Dendritic cell treated with granulocyte-macrophage colony-stimulating factor and Interleukin-4, amounts not matched to agents 40 ng/mL and 50 ng/mL, for 4 days (primary cell): ENCODE results near the gene FRY.

ENCODE experiments used
- H3K27ac Mint-ChIP-seq: one replicate; pipeline ENCODE4 v1.8.0; 2022; ENCODE audit warnings: mild to moderate bottlenecking, mixed read lengths
- H3K27me3 Mint-ChIP-seq: one replicate; pipeline ENCODE4 v1.8.0; 2022; ENCODE audit warnings: mild to moderate bottlenecking, mixed read lengths
- H3K36me3 Mint-ChIP-seq: one replicate; pipeline ENCODE4 v1.8.0; 2022; ENCODE audit warnings: low read depth, mixed read lengths
- H3K4me1 Mint-ChIP-seq: one replicate; pipeline ENCODE4 v1.8.0; 2022; ENCODE audit warnings: low read depth, mixed read lengths
- H3K4me3 Mint-ChIP-seq: one replicate; pipeline ENCODE4 v1.8.0; 2022; ENCODE audit warnings: mild to moderate bottlenecking, moderate library complexity, mixed read lengths
- H3K9me3 Mint-ChIP-seq: one replicate; pipeline ENCODE4 v1.8.0; 2022; ENCODE audit warnings: mixed read lengths
- intact Hi-C: fragments of 100-400 bp; cut with micrococcal nuclease; formaldehyde crosslinking; loops from one replicate; pipeline ENCODE4 v1.15.0; 2022

FRY gene

GRCh38 chr13:32124743-32125142 lies 93.2 kb downstream of the FRY start:
- Mint-ChIP-seq H3K4me3 (no peak overlapping the region), H3K27me3 (no peaks in the 10 kb centered on the region), H3K9me3 (peaks cover 22% of the 10 kb centered on the region), H3K4me1 (peaks cover 30% of the 10 kb centered on the region), H3K36me3 (peaks cover 29% of the 10 kb centered on the region), H3K27ac (no peak overlapping the region)
- intact Hi-C loops, result no loop called here

GRCh38 chr13:32125221-32125689 lies 93.7 kb downstream of the FRY start:
- Mint-ChIP-seq H3K27me3 (no peaks in the 10 kb centered on the region), H3K9me3 (peaks cover 22% of the 10 kb centered on the region), H3K4me1 (peaks cover 30% of the 10 kb centered on the region), H3K36me3 (peaks cover 33% of the 10 kb centered on the region), H3K4me3 (no peak overlapping the region), H3K27ac (no peak overlapping the region)
- intact Hi-C loops, result no loop called here

GRCh38 chr13:32125751-32126150 lies 94.2 kb downstream of the FRY start:
- H3K27ac Mint-ChIP-seq, result no peak overlapping the region
- H3K4me3 Mint-ChIP-seq, result no peak overlapping the region
- peaks cover 22% of the 10 kb centered on the region for H3K9me3 Mint-ChIP-seq
- no peaks in the 10 kb centered on the region for H3K27me3 Mint-ChIP-seq
- H3K36me3 Mint-ChIP-seq, result peaks cover 33% of the 10 kb centered on the region
- peaks cover 30% of the 10 kb centered on the region for H3K4me1 Mint-ChIP-seq
- intact Hi-C loops, result no loop called here

GRCh38 chr13:32126278-32126677 lies 94.7 kb downstream of the FRY start:
- H3K9me3 Mint-ChIP-seq, result peaks cover 22% of the 10 kb centered on the region
- H3K27me3 Mint-ChIP-seq, result no peaks in the 10 kb centered on the region
- peaks cover 29% of the 10 kb centered on the region for H3K36me3 Mint-ChIP-seq
- no peak overlapping the region for H3K27ac Mint-ChIP-seq
- intact Hi-C loops, result no loop called here
- no peak overlapping the region for H3K4me3 Mint-ChIP-seq
- peaks cover 30% of the 10 kb centered on the region for H3K4me1 Mint-ChIP-seq

GRCh38 chr13:32126756-32127155 lies 95.2 kb downstream of the FRY start:
- H3K9me3 Mint-ChIP-seq, result peaks cover 19% of the 10 kb centered on the region
- H3K4me1 Mint-ChIP-seq, result peaks cover 30% of the 10 kb centered on the region
- H3K4me3 Mint-ChIP-seq, result no peak overlapping the region
- H3K27me3 Mint-ChIP-seq, result no peaks in the 10 kb centered on the region
- no peak overlapping the region for H3K27ac Mint-ChIP-seq
- intact Hi-C loops, result no loop called here
- H3K36me3 Mint-ChIP-seq, result peaks cover 24% of the 10 kb centered on the region

GRCh38 chr13:32127691-32128090 lies 96.1 kb downstream of the FRY start:
- peaks cover 10% of the 10 kb centered on the region for H3K9me3 Mint-ChIP-seq
- peaks cover 15% of the 10 kb centered on the region for H3K36me3 Mint-ChIP-seq
- H3K4me3 Mint-ChIP-seq, result no peak overlapping the region
- no peak overlapping the region for H3K27ac Mint-ChIP-seq
- H3K4me1 Mint-ChIP-seq, result peaks cover 30% of the 10 kb centered on the region
- H3K27me3 Mint-ChIP-seq, result no peaks in the 10 kb centered on the region
- intact Hi-C loops, result no loop called here

- H3K27me3 Mint-ChIP-seq, result no peaks in the 10 kb centered on the region
- H3K4me1 Mint-ChIP-seq, result no peaks in the 10 kb centered on the region
- H3K36me3 Mint-ChIP-seq, result peaks cover 12% of the 10 kb centered on the region
- H3K4me3 Mint-ChIP-seq, result no peak overlapping the region
- intact Hi-C loops, result no loop called here
- H3K27ac Mint-ChIP-seq, result no peak overlapping the region
- H3K9me3 Mint-ChIP-seq, result no peaks in the 10 kb centered on the region
Observed at GRCh38 chr13:32134241-32135055, 102.9 kb downstream of the FRY start.

GRCh38 chr13:32135056-32135390 lies 103.4 kb downstream of the FRY start:
- Mint-ChIP-seq H3K4me3 (no peak overlapping the region), H3K27ac (no peak overlapping the region)
- intact Hi-C loops, result no loop called here

GRCh38 chr13:32135655-32136054 lies 104.1 kb downstream of the FRY start:
- Mint-ChIP-seq H3K4me1 (no peaks in the 10 kb centered on the region), H3K4me3 (no peak overlapping the region), H3K9me3 (no peaks in the 10 kb centered on the region), H3K27me3 (no peaks in the 10 kb centered on the region), H3K36me3 (peaks cover 6% of the 10 kb centered on the region), H3K27ac (no peak overlapping the region)
- intact Hi-C loops, result no loop called here

More at GRCh38 chr13:32135056-32135390, 103.4 kb downstream of the FRY start:
- Mint-ChIP-seq H3K9me3 (no peaks in the 10 kb centered on the region), H3K27me3 (no peaks in the 10 kb centered on the region), H3K4me1 (no peaks in the 10 kb centered on the region), H3K36me3 (peaks cover 7% of the 10 kb centered on the region)

- H3K27me3 Mint-ChIP-seq, result no peaks in the 10 kb centered on the region
- H3K4me3 Mint-ChIP-seq, result no peak overlapping the region
- no peaks in the 10 kb centered on the region for H3K9me3 Mint-ChIP-seq
- no peak overlapping the region for H3K27ac Mint-ChIP-seq
- intact Hi-C loops, result no loop called here
- no peaks in the 10 kb centered on the region for H3K4me1 Mint-ChIP-seq
- H3K36me3 Mint-ChIP-seq, result peaks cover 6% of the 10 kb centered on the region
Observed at GRCh38 chr13:32136061-32136460, 104.5 kb downstream of the FRY start.

GRCh38 chr13:32136716-32137115 lies 105.1 kb downstream of the FRY start:
- H3K4me3 Mint-ChIP-seq, result no peak overlapping the region
- no peaks in the 10 kb centered on the region for H3K4me1 Mint-ChIP-seq
- intact Hi-C loops, result no loop called here
- H3K9me3 Mint-ChIP-seq, result no peaks in the 10 kb centered on the region
- no peaks in the 10 kb centered on the region for H3K27me3 Mint-ChIP-seq
- no peak overlapping the region for H3K27ac Mint-ChIP-seq
- H3K36me3 Mint-ChIP-seq, result peaks cover 6% of the 10 kb centered on the region

GRCh38 chr13:32139251-32139650 lies 107.7 kb downstream of the FRY start:
- Mint-ChIP-seq H3K27me3 (no peaks in the 10 kb centered on the region), H3K9me3 (no peaks in the 10 kb centered on the region), H3K4me1 (no peaks in the 10 kb centered on the region), H3K27ac (no peak overlapping the region), H3K4me3 (no peak overlapping the region), H3K36me3 (peaks cover 6% of the 10 kb centered on the region)
- intact Hi-C loops, result no loop called here

GRCh38 chr13:32140109-32140508 lies 108.5 kb downstream of the FRY start:
- Mint-ChIP-seq H3K4me3 (no peak overlapping the region), H3K36me3 (peaks cover 6% of the 10 kb centered on the region)
- intact Hi-C loops, result no loop called here

GRCh38 chr13:32141462-32141861 lies 109.9 kb downstream of the FRY start:
- Mint-ChIP-seq H3K36me3 (peaks cover 5% of the 10 kb centered on the region), H3K27ac (no peak overlapping the region), H3K9me3 (no peaks in the 10 kb centered on the region), H3K4me3 (no peak overlapping the region), H3K27me3 (no peaks in the 10 kb centered on the region), H3K4me1 (no peaks in the 10 kb centered on the region)
- intact Hi-C loops, result no loop called here

More at GRCh38 chr13:32140109-32140508, 108.5 kb downstream of the FRY start:
- no peaks in the 10 kb centered on the region for H3K27me3 Mint-ChIP-seq
- H3K9me3 Mint-ChIP-seq, result no peaks in the 10 kb centered on the region
- no peaks in the 10 kb centered on the region for H3K4me1 Mint-ChIP-seq
- no peak overlapping the region for H3K27ac Mint-ChIP-seq

GRCh38 chr13:32142115-32142514 lies 110.5 kb downstream of the FRY start:
- intact Hi-C loops, result no loop called here
- Mint-ChIP-seq H3K27ac (no peak overlapping the region), H3K9me3 (no peaks in the 10 kb centered on the region), H3K36me3 (no peaks in the 10 kb centered on the region), H3K27me3 (no peaks in the 10 kb centered on the region), H3K4me1 (no peaks in the 10 kb centered on the region), H3K4me3 (no peak overlapping the region)
